Stimulated activated effector memory CD8-positive, alpha-beta T cell treated with anti-CD3 and anti-CD28 coated beads, Interleukin-12 subunit alpha, Interleukin-12 subunit beta, amount 100 ng/mL, for 72 hours (primary cell): ENCODE results near the gene D2HGDH.
"Not testable (repeated sequence)": the region's sequence is repeated elsewhere in the genome, so short reads cannot be mapped to it uniquely, and the experiment has no call there.

Experiments
- ATAC-seq: fragments of 150-1000 bp; cut with Tn5 transposase; 2 replicates; pipeline ENCODE4 v1.10.0; 2021
- DNase-seq, 2 donors: peaks; one replicate each; pipeline ENCODE4 v3.0.0; 2021 to 2022; ENCODE audit warnings: low spot score in 2 of 2
- H3K27ac Mint-ChIP-seq: one replicate; pipeline ENCODE4 v1.8.0; 2022; ENCODE audit warnings: mild to moderate bottlenecking, mixed read lengths
- H3K36me3 Mint-ChIP-seq: one replicate; pipeline ENCODE4 v1.8.0; 2022; ENCODE audit warnings: mild to moderate bottlenecking, mixed read lengths
- H3K4me1 Mint-ChIP-seq: one replicate; pipeline ENCODE4 v1.8.0; 2022; ENCODE audit warnings: mixed read lengths
- H3K4me3 Mint-ChIP-seq: one replicate; pipeline ENCODE4 v1.8.0; 2022; ENCODE audit warnings: mild to moderate bottlenecking, mixed read lengths
- H3K9me3 Mint-ChIP-seq: one replicate; pipeline ENCODE4 v1.8.0; 2022; ENCODE audit warnings: mixed read lengths

D2HGDH gene

GRCh38 chr2:241751776-241752175 lies 17.3 kb downstream of the D2HGDH start:
- no peak for DNase-seq
- no peak for ATAC-seq
- Mint-ChIP-seq H3K9me3 (no peaks in the 10 kb centered on the region), H3K36me3 (peaks cover 31% of the 10 kb centered on the region), H3K4me1 (peaks cover 10% of the 10 kb centered on the region), H3K27ac (peak overlapping the region; percentile 23), H3K4me3 (no peak overlapping the region)

DNA sequence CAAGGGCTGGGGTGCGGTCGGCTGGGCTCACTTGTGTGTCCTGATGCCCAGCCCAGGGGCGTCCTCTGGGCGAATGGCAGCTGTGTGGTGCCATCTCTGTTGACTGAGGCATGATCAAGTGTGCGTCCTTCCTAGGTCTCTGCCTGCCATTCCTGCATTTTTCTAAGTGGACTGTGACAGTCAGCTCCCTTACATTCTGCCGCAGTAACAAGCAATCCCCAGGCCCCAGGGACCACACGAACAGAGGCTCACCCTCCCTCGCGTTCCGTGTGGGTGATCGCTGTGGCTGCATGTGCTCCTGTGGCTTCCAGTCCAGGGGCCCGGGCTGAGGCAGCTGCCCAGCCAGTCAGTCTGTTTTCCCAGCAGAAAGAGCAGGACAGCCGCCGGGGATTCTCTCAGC lies 17.8 kb downstream of the D2HGDH start:
- DNase-seq, result no peak
- Mint-ChIP-seq H3K27ac (no peak overlapping the region), H3K9me3 (no peaks in the 10 kb centered on the region), H3K4me1 (peaks cover 10% of the 10 kb centered on the region), H3K36me3 (peaks cover 36% of the 10 kb centered on the region), H3K4me3 (no peak overlapping the region)
- ATAC-seq, result no peak

DNA sequence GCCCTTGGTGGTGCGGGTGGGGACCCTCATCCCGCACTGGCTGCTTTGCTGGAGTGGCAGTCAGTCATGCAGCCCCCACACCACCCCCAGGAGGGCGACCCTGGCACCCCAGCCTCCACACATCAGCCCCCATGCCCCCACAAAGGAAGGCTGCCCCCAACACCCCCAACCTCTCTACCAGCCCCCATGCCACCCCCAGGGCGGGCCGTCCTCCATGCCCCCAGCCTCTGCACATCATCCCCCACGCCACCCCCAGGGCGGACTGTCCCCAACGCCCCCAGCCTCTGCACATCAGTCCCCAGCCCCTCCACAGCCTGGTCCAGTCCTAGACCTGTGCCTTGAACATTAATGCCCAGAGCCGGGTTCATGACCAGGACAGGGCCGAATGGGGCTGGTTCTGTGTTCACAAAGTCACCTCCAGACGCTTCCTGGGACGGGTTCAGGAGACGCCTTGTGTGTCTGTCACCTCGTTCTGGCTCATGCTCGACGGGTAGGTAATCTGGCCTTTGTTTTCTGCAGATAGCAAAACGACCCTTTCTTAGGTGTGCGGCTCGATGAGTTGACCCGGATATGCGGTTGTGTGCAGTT lies 18.4 kb downstream of the D2HGDH start:
- ATAC-seq, result no peak
- peaks cover 10% of the 10 kb centered on the region for H3K4me1 Mint-ChIP-seq
- peaks cover 36% of the 10 kb centered on the region for H3K36me3 Mint-ChIP-seq
- H3K27ac Mint-ChIP-seq, result no peak overlapping the region
- no peaks in the 10 kb centered on the region for H3K9me3 Mint-ChIP-seq
- no peak for DNase-seq
- H3K4me3 Mint-ChIP-seq, result no peak overlapping the region

DNA sequence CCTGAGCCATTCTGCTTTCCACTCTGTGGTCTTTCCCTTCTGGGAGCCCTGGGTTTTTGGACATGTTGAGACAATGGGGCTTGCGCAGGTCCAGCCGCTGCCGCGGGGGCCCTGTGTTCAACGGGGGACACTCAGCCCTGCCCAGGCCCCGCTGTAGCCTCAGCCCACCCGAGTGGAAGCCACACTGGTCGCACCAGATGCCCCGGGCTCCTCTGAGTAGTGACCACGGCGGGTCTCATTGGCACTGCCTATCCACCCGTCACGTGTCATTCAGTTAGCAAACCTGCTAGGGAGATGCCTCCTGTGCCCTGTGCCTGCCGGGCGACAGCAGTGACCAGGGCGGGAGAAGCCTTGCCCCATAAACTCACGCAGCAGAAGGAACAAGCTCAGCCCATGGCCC lies 19.1 kb downstream of the D2HGDH start:
- DNase-seq, result no peak
- no peak for ATAC-seq
- H3K27ac Mint-ChIP-seq, result no peak overlapping the region
- H3K4me1 Mint-ChIP-seq, result peaks cover 10% of the 10 kb centered on the region
- H3K4me3 Mint-ChIP-seq, result no peak overlapping the region
- H3K9me3 Mint-ChIP-seq, result no peaks in the 10 kb centered on the region
- peaks cover 32% of the 10 kb centered on the region for H3K36me3 Mint-ChIP-seq

GRCh38 chr2:241754042-241754441 lies 19.6 kb downstream of the D2HGDH start:
- no peak overlapping the region for H3K27ac Mint-ChIP-seq

GRCh38 chr2:241755166-241755565 lies 20.7 kb downstream of the D2HGDH start:
- H3K9me3 Mint-ChIP-seq, result no peaks in the 10 kb centered on the region
- H3K4me3 Mint-ChIP-seq, result no peak overlapping the region
- ATAC-seq, result no peak
- DNase-seq, result no peak
- H3K4me1 Mint-ChIP-seq, result peaks cover 12% of the 10 kb centered on the region
- H3K27ac Mint-ChIP-seq, result no peak overlapping the region
- peaks cover 35% of the 10 kb centered on the region for H3K36me3 Mint-ChIP-seq

More at GRCh38 chr2:241754042-241754441, 19.6 kb downstream of the D2HGDH start:
- DNase-seq, result no peak
- Mint-ChIP-seq H3K4me3 (no peak overlapping the region), H3K36me3 (peaks cover 31% of the 10 kb centered on the region), H3K4me1 (peaks cover 11% of the 10 kb centered on the region), H3K9me3 (no peaks in the 10 kb centered on the region)
- ATAC-seq, result no peak

DNA sequence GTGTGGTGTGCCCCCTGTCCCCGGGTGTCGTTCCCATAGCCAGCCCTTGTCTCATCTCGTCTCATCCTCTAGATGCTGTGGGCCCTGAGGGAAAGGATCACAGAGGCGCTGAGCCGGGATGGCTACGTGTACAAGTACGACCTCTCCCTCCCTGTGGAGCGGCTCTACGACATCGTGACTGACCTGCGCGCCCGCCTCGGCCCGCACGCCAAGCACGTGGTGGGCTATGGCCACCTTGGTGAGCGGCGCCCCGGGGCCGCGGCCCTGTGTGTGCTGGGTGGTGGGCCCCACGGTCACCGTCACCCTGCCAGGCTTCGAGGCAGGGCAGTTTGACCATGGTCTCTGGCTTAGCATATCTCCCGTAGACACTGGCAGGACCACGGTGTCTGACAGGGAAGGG lies 21.3 kb downstream of the D2HGDH start:
- no peak overlapping the region for H3K27ac Mint-ChIP-seq
- H3K9me3 Mint-ChIP-seq, result no peaks in the 10 kb centered on the region
- H3K4me3 Mint-ChIP-seq, result no peak overlapping the region
- peaks cover 15% of the 10 kb centered on the region for H3K4me1 Mint-ChIP-seq
- ATAC-seq, result no peak
- no peak for DNase-seq
- H3K36me3 Mint-ChIP-seq, result peaks cover 40% of the 10 kb centered on the region

GRCh38 chr2:241759067-241759807 lies 24.8 kb downstream of the D2HGDH start:
- no peak for ATAC-seq
- Mint-ChIP-seq H3K36me3 (peaks cover 57% of the 10 kb centered on the region), H3K9me3 (no peaks in the 10 kb centered on the region), H3K4me1 (peaks cover 42% of the 10 kb centered on the region), H3K4me3 (peak overlapping the region; percentile 7), H3K27ac (peak overlapping the region; percentile 5)
- DNase-seq, result no peak

GRCh38 chr2:241759893-241760292 lies 25.5 kb downstream of the D2HGDH start:
- not testable (repeated sequence) for DNase-seq, H3K9me3 Mint-ChIP-seq, ATAC-seq, H3K27ac Mint-ChIP-seq
- H3K4me3 Mint-ChIP-seq, result peak overlapping the region; percentile 7
- H3K4me1 Mint-ChIP-seq, result peaks cover 49% of the 10 kb centered on the region
- peaks cover 51% of the 10 kb centered on the region for H3K36me3 Mint-ChIP-seq

GRCh38 chr2:241760301-241760771 lies 25.9 kb downstream of the D2HGDH start:
- no peak for ATAC-seq
- no peaks in the 10 kb centered on the region for H3K9me3 Mint-ChIP-seq
- no peak overlapping the region for H3K4me3 Mint-ChIP-seq
- H3K4me1 Mint-ChIP-seq, result peaks cover 50% of the 10 kb centered on the region
- peaks cover 51% of the 10 kb centered on the region for H3K36me3 Mint-ChIP-seq
- no peak for DNase-seq
- peak overlapping the region; percentile 49 for H3K27ac Mint-ChIP-seq

- H3K36me3 Mint-ChIP-seq, result peaks cover 44% of the 10 kb centered on the region
- peak overlapping the region; percentile 91 for H3K27ac Mint-ChIP-seq
- H3K4me1 Mint-ChIP-seq, result peaks cover 50% of the 10 kb centered on the region
- H3K4me3 Mint-ChIP-seq, result peak overlapping the region; percentile 77
- DNase-seq, result no peak
- no peaks in the 10 kb centered on the region for H3K9me3 Mint-ChIP-seq
- ATAC-seq, result no peak
Measured at GRCh38 chr2:241762321-241762932, 28.0 kb downstream of the D2HGDH start.

- Mint-ChIP-seq H3K36me3 (peaks cover 44% of the 10 kb centered on the region), H3K9me3 (no peaks in the 10 kb centered on the region), H3K4me1 (peaks cover 50% of the 10 kb centered on the region), H3K4me3 (peak overlapping the region; percentile 77), H3K27ac (peak overlapping the region; percentile 91)
- DNase-seq, result peak; percentile 67 to 95
- peak; percentile 92 for ATAC-seq
Measured at GRCh38 chr2:241762933-241763369, 28.5 kb downstream of the D2HGDH start.

GRCh38 chr2:241763551-241764274 lies 29.3 kb downstream of the D2HGDH start:
- Mint-ChIP-seq H3K9me3 (no peaks in the 10 kb centered on the region), H3K4me3 (peak overlapping the region; percentile 77), H3K27ac (peak overlapping the region; percentile 91), H3K4me1 (peaks cover 50% of the 10 kb centered on the region), H3K36me3 (peaks cover 44% of the 10 kb centered on the region)
- ATAC-seq (peak; percentile 60), DNase-seq (peak; percentile 30 to 67)

DNA sequence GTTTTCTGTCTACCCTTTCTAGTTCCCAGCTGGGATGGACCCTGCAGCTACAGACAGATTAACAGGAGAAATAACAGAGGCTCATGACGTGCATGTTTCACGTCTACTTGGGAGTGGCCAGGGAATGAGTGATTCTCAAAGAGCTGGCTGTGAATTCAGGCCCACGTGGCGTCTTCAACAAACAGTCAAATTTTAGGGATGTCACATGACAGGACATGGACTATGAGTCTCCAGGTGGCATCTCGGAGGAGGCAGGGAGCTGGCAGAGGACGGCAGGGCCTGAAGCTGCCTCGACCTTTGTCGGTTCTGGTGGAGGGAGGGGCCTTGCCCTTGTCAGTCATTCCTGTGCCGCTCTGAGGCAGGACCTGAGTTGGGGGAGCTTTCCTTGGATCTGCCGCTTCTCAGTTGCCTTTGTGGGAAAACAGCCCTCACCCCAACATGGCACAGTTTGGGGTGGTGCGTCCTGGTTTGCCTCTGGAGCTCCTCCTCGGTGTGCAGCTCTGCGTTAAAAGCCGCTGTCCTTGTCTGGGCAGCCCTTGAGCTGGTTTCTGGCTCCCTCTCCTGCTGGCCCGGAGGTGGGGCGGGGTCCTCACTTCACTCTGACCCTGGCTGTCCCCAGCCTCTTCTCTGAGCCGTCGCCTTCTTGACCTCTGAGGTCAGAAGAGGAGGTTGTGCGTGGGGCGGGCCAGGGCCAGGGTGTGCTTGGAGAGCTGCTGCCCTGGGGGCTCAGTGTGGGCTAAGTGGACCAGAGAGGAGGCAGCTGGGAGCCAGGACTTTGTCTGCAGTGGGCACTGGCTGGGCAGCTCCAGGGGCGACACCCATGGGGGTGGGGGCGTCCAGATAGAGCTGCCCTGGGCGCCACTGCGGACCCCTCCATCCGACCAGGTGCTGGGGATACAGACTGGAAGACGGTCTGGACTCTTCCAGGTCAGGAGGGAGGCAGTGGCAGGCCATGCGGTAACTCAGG lies 30.1 kb downstream of the D2HGDH start:
- DNase-seq (no peak), ATAC-seq (no peak)
- no peaks in the 10 kb centered on the region for H3K9me3 Mint-ChIP-seq
- H3K27ac Mint-ChIP-seq, result peak overlapping the region; percentile 91
- peak overlapping the region; percentile 77 for H3K4me3 Mint-ChIP-seq
- peaks cover 36% of the 10 kb centered on the region for H3K36me3 Mint-ChIP-seq
- H3K4me1 Mint-ChIP-seq, result peaks cover 41% of the 10 kb centered on the region
